H1 (cell line): ENCODE measurements around the gene SEMA4C. TPM values are rescaled to one million over a fixed set of nuclear protein-coding genes. Genes with fewer than 3 reads are reported as not detected.
A peak's percentile ranks its signal among the peaks of the same experiment; 100 is the strongest.

Experiments
- CTCF ChIA-PET: fragments of 300-600 bp; sonication (Branson Sonifier 250); formaldehyde crosslinking; loops from one replicate; lab custom pipeline; 2021; ENCODE audit not compliant: partially characterized antibody; lab: Charles Lee
- POLR2A ChIA-PET: fragments of 300-600 bp; sonication (Branson Sonifier 250); formaldehyde crosslinking; loops from one replicate; lab custom pipeline; 2021; ENCODE audit warnings: inconsistent platforms; ENCODE audit not compliant: partially characterized antibody; lab: Charles Lee
- DNase-seq, 2 experiments: peaks; one replicate each; pipeline versions ENCODE4 v3.0.0 to v3.0.0-alpha.2; 2010 to 2022; ENCODE audit warnings: low spot score in 2 of 2, low read depth in 1 of 2, mixed read lengths in 1 of 2
- FAIRE-seq: peaks from 2 replicates; lab custom pipeline; 2011; peaks lifted over from hg19 to GRCh38; lab: Jason Lieb, UNC
- H2AFZ ChIP-seq: 2 replicates; pipeline ENCODE4 v1.8.1; 2012; ENCODE audit warnings: low read length, inconsistent platforms
- H2AK5ac ChIP-seq: 2 replicates; pipeline ENCODE4 v1.6.1; 2013; ENCODE audit warnings: low read depth, low read length
- H2BK120ac ChIP-seq: replicated peaks from 2 replicates; pipeline ENCODE3; 2013; ENCODE audit warnings: low read depth, low read length, inconsistent platforms
- H2BK12ac ChIP-seq: 2 replicates; pipeline ENCODE4 v1.6.1; 2013; ENCODE audit warnings: low read depth, low read length
- H2BK15ac ChIP-seq: 2 replicates; pipeline ENCODE4 v1.6.1; 2013; ENCODE audit warnings: low read length
- H2BK20ac ChIP-seq: 2 replicates; pipeline ENCODE4 v1.6.1; 2013; ENCODE audit warnings: low read length
- H2BK5ac ChIP-seq: 2 replicates; pipeline ENCODE4 v1.6.1; 2013; ENCODE audit warnings: low read depth, low read length
- H3K14ac ChIP-seq: 2 replicates; pipeline ENCODE4 v1.6.1; 2013; ENCODE audit warnings: inconsistent platforms; ENCODE audit not compliant: insufficient read length
- H3K18ac ChIP-seq: 2 replicates; pipeline ENCODE4 v1.6.1; 2013; ENCODE audit warnings: low read length; ENCODE audit errors: extremely low read depth
- H3K23ac ChIP-seq: 2 replicates; pipeline ENCODE4 v1.6.1; 2013; ENCODE audit warnings: inconsistent platforms; ENCODE audit not compliant: insufficient read length
- H3K23me2 ChIP-seq: 2 replicates; pipeline ENCODE4 v1.6.1; 2013; ENCODE audit warnings: low read depth, low read length
- H3K27ac ChIP-seq: 2 replicates; pipeline ENCODE4 v1.6.1; 2011; ENCODE audit warnings: low read depth, low read length, inconsistent platforms
- H3K27me3 ChIP-seq, 4 experiments: replicated peaks in 1 of 4; 1 replicate in 1 of 4; 2 replicates in 3 of 4; pipeline versions ENCODE4 v1.6.1 to v1.8.1; 2011 to 2013; ENCODE audit warnings: low read length in 3 of 4, mild to moderate bottlenecking in 3 of 4, inconsistent platforms in 2 of 4, mixed read lengths in 2 of 4, moderate library complexity in 1 of 4; ENCODE audit not compliant: control insufficient read depth in 3 of 4, insufficient read depth in 3 of 4; ENCODE audit errors: extremely low read depth in 1 of 4
- H3K36me3 ChIP-seq, 4 experiments: 2 replicates each; pipeline versions ENCODE4 v1.6.1 to v1.8.1; 2011 to 2013; ENCODE audit warnings: mild to moderate bottlenecking in 4 of 4, low read length in 3 of 4, moderate library complexity in 2 of 4, control low read depth in 1 of 4, inconsistent platforms in 1 of 4; ENCODE audit not compliant: insufficient read depth in 4 of 4, control insufficient read depth in 2 of 4
- H3K4ac ChIP-seq: replicated peaks from 2 replicates; pipeline ENCODE3; 2013; ENCODE audit warnings: low read length, low read depth, mixed read lengths, inconsistent platforms; ENCODE audit not compliant: insufficient read length
- H3K4me1 ChIP-seq, 4 experiments: replicated peaks in 1 of 4; 1 replicate in 1 of 4; 2 replicates in 3 of 4; pipeline versions ENCODE4 v1.6.1 to v1.8.1; 2011 to 2013; ENCODE audit warnings: low read length in 3 of 4, inconsistent platforms in 2 of 4, mixed read lengths in 1 of 4; ENCODE audit not compliant: insufficient read depth in 4 of 4, control insufficient read depth in 3 of 4
- H3K4me2 ChIP-seq, 2 experiments: 2 replicates each; pipeline versions ENCODE4 v1.6.1 to v1.8.1; 2011 to 2013; ENCODE audit warnings: low read depth in 2 of 2, low read length in 2 of 2, control low read depth in 1 of 2, inconsistent platforms in 1 of 2, mild to moderate bottlenecking in 1 of 2; ENCODE audit not compliant: insufficient read depth in 1 of 2
- H3K4me3 ChIP-seq, 4 experiments: fragments of 200-600, 300-600 bp in 1 of 4; sonication (generic), shearing (Covaris generic), sonication (Bioruptor Twin) in 1 of 4; 2 replicates each; pipeline versions ENCODE4 v1.5.1 to v1.8.1; 2011 to 2016; ENCODE audit warnings: low read length in 4 of 4, low read depth in 3 of 4, control low read depth in 2 of 4, inconsistent platforms in 2 of 4, mild to moderate bottlenecking in 2 of 4, mixed read lengths in 1 of 4, moderate library complexity in 1 of 4; ENCODE audit not compliant: insufficient read depth in 2 of 4; ENCODE audit errors: extremely low read depth in 1 of 4
- H3K56ac ChIP-seq: replicated peaks from 2 replicates; pipeline ENCODE3; 2013; ENCODE audit warnings: low read depth, mild to moderate bottlenecking, mixed read lengths, low read length, inconsistent platforms; ENCODE audit not compliant: insufficient read length
- H3K79me1 ChIP-seq: 2 replicates; pipeline ENCODE4 v1.6.1; 2013; ENCODE audit warnings: low read depth, low read length, control low read depth
- H3K79me2 ChIP-seq, 2 experiments: 2 replicates each; pipeline versions ENCODE4 v1.6.1 to v1.8.1; 2012 to 2013; ENCODE audit warnings: low read length in 2 of 2, mild to moderate bottlenecking in 2 of 2, inconsistent platforms in 1 of 2; ENCODE audit not compliant: insufficient read depth in 2 of 2, control insufficient read depth in 1 of 2
- H3K9ac ChIP-seq, 4 experiments: replicated peaks in 1 of 4; 1 replicate in 1 of 4; 2 replicates in 3 of 4; pipeline versions ENCODE4 v1.6.1 to v1.8.1; 2011 to 2013; ENCODE audit warnings: low read depth in 3 of 4, low read length in 3 of 4, control low read depth in 2 of 4, mild to moderate bottlenecking in 2 of 4, moderate library complexity in 2 of 4, inconsistent platforms in 1 of 4; ENCODE audit errors: extremely low read depth in 1 of 4
- H3K9me3 ChIP-seq, 2 experiments: 2 replicates each; pipeline versions ENCODE4 v1.6.1 to v1.8.1; 2012 to 2013; ENCODE audit warnings: mild to moderate bottlenecking in 2 of 2, moderate library complexity in 2 of 2, control low read depth in 1 of 2, inconsistent platforms in 1 of 2, low read depth in 1 of 2, low read length in 1 of 2, mixed read lengths in 1 of 2; ENCODE audit not compliant: insufficient read depth in 2 of 2
- H4K20me1 ChIP-seq, 2 experiments: replicated peaks in 1 of 2; 2 replicates each; pipeline versions ENCODE3 to v1.8.1; 2011 to 2013; ENCODE audit warnings: inconsistent platforms in 2 of 2, low read length in 2 of 2, mild to moderate bottlenecking in 1 of 2; ENCODE audit not compliant: insufficient read depth in 2 of 2, control insufficient read depth in 1 of 2
- H4K5ac ChIP-seq: 2 replicates; pipeline ENCODE4 v1.6.1; 2013; ENCODE audit warnings: low read length, low read depth, mixed read lengths, inconsistent platforms; ENCODE audit not compliant: insufficient read length
- H4K8ac ChIP-seq: 2 replicates; pipeline ENCODE4 v1.8.0; 2013; ENCODE audit warnings: mild to moderate bottlenecking, moderate library complexity, low read length, inconsistent platforms; ENCODE audit not compliant: insufficient read depth; ENCODE audit errors: extremely low read depth
- H4K91ac ChIP-seq: replicated peaks from 2 replicates; pipeline ENCODE3; 2013; ENCODE audit warnings: low read length, mixed read lengths, inconsistent platforms; ENCODE audit not compliant: insufficient read length
- BACH1 ChIP-seq: IDR thresholded peaks from 2 replicates; pipeline ENCODE4 v1.6.1; 2012; ENCODE audit warnings: low read length, improper control_type of control experiment
- BCL11A ChIP-seq, 2 experiments: IDR thresholded peaks; one replicate each; pipeline ENCODE4 v1.6.1; 2011; ENCODE audit warnings: low read depth in 2 of 2, low read length in 2 of 2, mild to moderate bottlenecking in 2 of 2
- GABPA ChIP-seq: IDR thresholded peaks from 2 replicates; pipeline ENCODE4 v1.6.1; 2011; ENCODE audit warnings: mild to moderate bottlenecking, low read length, moderate library complexity, borderline replicate concordance; ENCODE audit not compliant: insufficient read depth
- JUND ChIP-seq: IDR thresholded peaks from 2 replicates; pipeline ENCODE4 v1.6.1; 2011; ENCODE audit warnings: mild to moderate bottlenecking, improper control_type of control experiment, low read length
- NRF1 ChIP-seq: IDR thresholded peaks from 2 replicates; pipeline ENCODE4 v1.6.1; 2011; ENCODE audit warnings: mild to moderate bottlenecking, low read depth, low read length, improper control_type of control experiment
- POLR2AphosphoS5 ChIP-seq: IDR thresholded peaks from 2 replicates; pipeline ENCODE4 v1.6.1; 2011; ENCODE audit warnings: low read depth, low read length
- SAP30 ChIP-seq: fragments of 300-600 bp; sonication (generic); IDR thresholded peaks from 2 replicates; pipeline ENCODE4 v1.7.1; 2012; ENCODE audit warnings: low read length, moderate library complexity, mild to moderate bottlenecking, inconsistent platforms; ENCODE audit not compliant: insufficient read depth, insufficient replicate concordance
- TAF1 ChIP-seq: IDR thresholded peaks from 2 replicates; pipeline ENCODE4 v1.6.1; 2011; ENCODE audit warnings: mild to moderate bottlenecking, low read depth, low read length
- TCF12 ChIP-seq: IDR thresholded peaks from 2 replicates; pipeline ENCODE4 v1.6.1; 2011; ENCODE audit warnings: low read depth, mild to moderate bottlenecking, low read length
- WGBS, 2 experiments: shearing (Covaris generic) in 1 of 2; methylation state at CpG; one replicate each; pipeline versions ENCODE4 v1.1.6 to v1.1.7; 2013 to 2015; ENCODE audit warnings: low lambda C conversion rate in 2 of 2, mixed read lengths in 2 of 2, inconsistent platforms in 1 of 2, low coverage in 1 of 2, missing lambda C conversion rate in 1 of 2; ENCODE audit not compliant: insufficient replicate concordance in 2 of 2, insufficient coverage in 1 of 2, insufficient read length in 1 of 2; ENCODE audit errors: extremely low coverage in 1 of 2, missing lambda C conversion rate in 1 of 2; 5-methylcytosine and 5-hydroxymethylcytosine counted together
- polyA plus RNA-seq, 7 experiments: library from polyadenylated mRNA; depleted of rRNA in 3 of 7; stranded (reverse) in 5 of 7; unstranded in 2 of 7; fragments of >200 nt in 5 of 7; fragments of 200-250 nt in 2 of 7; gene quantifications; 1 replicate in 5 of 7; 2 replicates in 1 of 7; 4 replicates in 1 of 7; pipeline versions ENCODE4 v1.2.1 to v1.2.3, GENCODE V29; 2011 to 2013; ENCODE audit warnings: missing spikeins in 2 of 7, mixed read lengths in 2 of 7
- total RNA-seq: library from RNA; stranded (reverse); fragmentation: NEBNext Ultra II Directional; extraction: Animal tissue kit (Norgen Biotek cat#: 25700); gene quantifications from 2 replicates; pipeline ENCODE4 v1.2.1, GENCODE V29; 2021
- TF ChIP-seq, protein P1 (sequence below): IDR thresholded peaks from 2 replicates; pipeline ENCODE4 v1.6.1; 2012; ENCODE audit warnings: inconsistent platforms

Gene SEMA4C
- total and polyA plus RNA-seq, 2 of the 8 experiments (the other 6 are each of a cell fraction or from before 2014, with no cell fraction given): 47.5 to 67.3 TPM

- H4K91ac ChIP-seq: no peak overlapping the region
- CTCF ChIA-PET: interaction anchor here (1.1 to 2.1 kb wide), 4 partner anchors 22 to 52 kb away, joined by 3 to 11 read pairs (median 6); partner anchors contain the start of gene ANKRD39
- H2BK12ac ChIP-seq: 0 out of 2 replicates have a peak overlapping the region, but pooled peaks have one; percentile 39
- no peak overlapping the region for H3K27ac ChIP-seq
- peaks cover 0 to 13% (median 6%) of the 10 kb centered on the region in 4 experiments; a peak in 3 of 7 replicates for H3K4me1 ChIP-seq
- no peaks in the 10 kb centered on the region for H4K20me1 ChIP-seq
- H3K36me3 ChIP-seq: no peaks in the 10 kb centered on the region
- no peaks in the 10 kb centered on the region for H3K79me2 ChIP-seq
- POLR2A ChIA-PET: interaction anchor here (1.1 kb wide), 1 partner anchor 16 kb away, joined by 3 read pairs; no protein-coding TSS in a partner anchor
- H3K27me3 ChIP-seq: no peaks in the 10 kb centered on the region; a peak in 1 of 7 replicates
- no peak overlapping the region for H3K56ac ChIP-seq
- H3K9ac ChIP-seq: no peak overlapping the region
- H4K5ac ChIP-seq: no peak overlapping the region
- H3K9me3 ChIP-seq: no peaks in the 10 kb centered on the region
- no peak overlapping the region for H3K4me2 ChIP-seq
- no peak overlapping the region for H3K4me3 ChIP-seq
- no peak overlapping the region; the same call in 1 of the 2 replicates for H3K18ac ChIP-seq
- no peak overlapping the region for H2BK5ac ChIP-seq
- no peak overlapping the region for H2BK120ac ChIP-seq
- no peak overlapping the region for H3K4ac ChIP-seq
- H2BK20ac ChIP-seq: no peak overlapping the region
- no peak for DNase-seq
- H3K14ac ChIP-seq: no peak overlapping the region
- FAIRE-seq: no peak
- H3K23me2 ChIP-seq: peaks cover 4% of the 10 kb centered on the region; the same call in 1 of the 2 replicates
- no peaks in the 10 kb centered on the region for H3K79me1 ChIP-seq
- H3K23ac ChIP-seq: no peak overlapping the region
- H2AFZ ChIP-seq: no peak overlapping the region
- 90% methylated on average over 11 of the region's 11 CpGs; no CpG with 5 or more reads in 1 of the 2 experiments for WGBS, 2 experiments
- peak overlapping the region; percentile 46; the same call in 1 of the 2 replicates for H2BK15ac ChIP-seq
- no peak overlapping the region for H4K8ac ChIP-seq
- H2AK5ac ChIP-seq: no peak overlapping the region
- no peak for TF ChIP-seq BCL11A (IDR thresholded peaks at IDR 0.05; ENCODE audit: low read depth in 2 of 2, low read length in 2 of 2)
- no peak for TF ChIP-seq GABPA
- TF ChIP-seq, protein P1, sequence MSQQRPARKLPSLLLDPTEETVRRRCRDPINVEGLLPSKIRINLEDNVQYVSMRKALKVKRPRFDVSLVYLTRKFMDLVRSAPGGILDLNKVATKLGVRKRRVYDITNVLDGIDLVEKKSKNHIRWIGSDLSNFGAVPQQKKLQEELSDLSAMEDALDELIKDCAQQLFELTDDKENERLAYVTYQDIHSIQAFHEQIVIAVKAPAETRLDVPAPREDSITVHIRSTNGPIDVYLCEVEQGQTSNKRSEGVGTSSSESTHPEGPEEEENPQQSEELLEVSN: no peak
- TF ChIP-seq BACH1: no peak
- no peak for TF ChIP-seq SAP30
- TF ChIP-seq JUND: no peak
- no peak for TF ChIP-seq TCF12
- no peak for TF ChIP-seq NRF1
- TF ChIP-seq TAF1: no peak
- TF ChIP-seq POLR2AphosphoS5: no peak
These were observed 28.9 kb upstream of the SEMA4C start for GRCh38 chr2:96898641-96899412.
